GM19372 (cell line): ENCODE data around the gene FAM180A.

Experiments
- ATAC-seq: cut with Tn5 transposase; IDR thresholded peaks from one replicate; pipeline ENCODE4 v1.9.1; 2021; ENCODE audit warnings: mild to moderate bottlenecking, low read depth, moderate library complexity; ENCODE audit not compliant: unreplicated experiment

FAM180A gene

DNA sequence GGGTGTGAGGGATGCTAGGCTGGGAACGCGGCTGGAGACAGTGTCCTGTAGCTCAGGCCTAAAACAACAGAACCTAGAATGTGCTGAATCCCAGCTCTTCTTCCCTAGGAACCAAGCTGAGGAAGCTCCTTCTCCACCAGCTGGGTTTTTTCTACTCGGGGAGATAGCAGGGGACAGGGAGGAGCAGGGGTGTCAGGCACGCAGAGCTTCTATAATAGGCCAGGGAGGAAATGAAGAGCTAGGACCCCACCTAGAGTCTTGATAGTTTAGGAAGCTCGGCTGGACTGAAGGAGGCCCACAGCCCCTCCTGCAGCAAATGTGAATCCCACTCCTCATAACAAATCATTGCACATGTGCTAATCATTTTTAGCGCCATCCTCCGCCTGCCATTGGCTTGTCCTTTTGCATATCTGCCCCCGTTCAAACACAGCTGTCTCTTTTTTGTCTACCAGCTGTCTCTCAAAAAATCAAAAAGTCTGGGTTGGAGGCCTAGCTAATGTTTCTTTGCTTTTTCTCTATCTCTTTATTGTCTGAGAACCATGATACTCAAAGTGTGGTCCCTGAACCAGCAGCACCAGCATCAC lies 24.1 kb upstream of the FAM180A start:
- no peak for ATAC-seq

DNA sequence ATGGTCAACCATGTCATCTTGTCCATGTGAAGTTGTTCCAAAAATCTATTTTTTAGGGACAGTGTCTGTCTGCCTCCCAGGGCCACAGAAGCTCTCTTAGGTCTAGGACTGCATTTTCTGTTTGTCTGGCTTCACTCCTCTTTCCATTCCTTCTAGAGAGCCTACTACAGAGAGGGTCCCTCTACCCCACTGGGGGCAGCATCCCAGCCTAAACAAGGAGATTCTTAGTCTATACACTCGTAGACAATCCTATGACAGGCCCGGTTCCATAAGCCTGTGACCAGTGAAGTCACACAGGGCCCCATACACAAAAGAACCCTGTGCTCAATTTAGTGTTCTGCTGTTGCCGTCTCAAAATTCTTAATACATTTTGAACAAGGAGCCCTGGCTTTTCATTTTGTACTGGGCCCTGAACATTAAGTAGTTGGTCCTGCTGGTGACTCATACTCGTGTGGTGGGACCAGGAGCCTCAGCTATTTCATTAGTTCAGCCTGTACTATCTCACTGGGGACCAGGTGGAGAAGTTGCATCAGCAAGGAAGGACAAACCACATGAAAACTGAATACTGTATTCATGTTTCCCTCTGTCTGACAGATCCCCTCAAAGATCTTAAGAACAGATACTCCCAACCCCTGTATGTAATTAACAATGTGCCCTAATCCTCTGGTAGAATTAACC lies 23.5 kb upstream of the FAM180A start:
- no peak for ATAC-seq

DNA sequence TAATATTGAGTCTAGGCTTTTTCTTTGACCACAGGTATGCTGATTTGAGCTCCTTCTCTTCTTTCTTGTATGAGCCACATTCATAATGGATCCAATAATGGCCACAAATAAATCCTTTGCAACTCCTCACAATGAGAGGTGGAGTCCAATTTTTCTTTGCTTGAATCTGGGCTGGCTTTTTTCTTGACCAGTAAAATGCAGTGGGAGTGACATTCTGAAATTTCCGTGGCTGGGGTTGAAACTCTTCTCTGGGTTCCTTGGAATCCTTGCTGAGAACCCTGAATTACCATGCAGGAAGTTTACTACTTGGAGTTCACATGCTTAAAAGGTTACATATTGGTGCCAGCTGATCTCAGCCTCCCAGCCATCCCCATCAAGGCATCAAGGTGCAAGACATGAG lies 22.4 kb upstream of the FAM180A start:
- no peak for ATAC-seq

DNA sequence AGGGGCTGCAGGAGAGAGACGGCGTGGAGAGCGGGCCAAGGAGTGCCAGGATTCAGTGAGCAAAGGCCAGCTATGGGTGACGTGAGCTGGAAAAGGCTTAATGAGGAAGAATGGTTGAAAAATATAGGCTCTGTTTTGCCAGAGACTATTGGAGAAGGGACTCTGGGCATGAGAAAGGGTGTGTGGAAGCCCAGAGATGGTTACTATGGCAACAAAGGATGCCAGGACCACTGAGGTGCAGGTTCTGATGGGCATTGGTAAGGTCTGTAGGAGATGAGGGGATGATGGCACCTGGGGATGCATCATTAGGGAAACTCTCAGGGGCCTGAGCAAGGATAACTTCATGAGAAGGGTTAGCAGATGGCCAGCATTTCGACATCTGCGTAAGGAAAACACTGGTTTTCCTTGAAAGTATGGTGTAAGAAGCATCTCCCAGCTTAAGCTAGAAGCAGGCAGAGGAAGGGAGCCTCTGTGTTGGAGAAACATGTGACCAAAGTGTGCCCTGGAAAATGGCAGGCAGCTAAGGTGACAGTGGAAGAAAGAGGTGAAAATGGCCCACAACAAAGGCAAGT lies 21.6 kb upstream of the FAM180A start:
- no peak for ATAC-seq

DNA sequence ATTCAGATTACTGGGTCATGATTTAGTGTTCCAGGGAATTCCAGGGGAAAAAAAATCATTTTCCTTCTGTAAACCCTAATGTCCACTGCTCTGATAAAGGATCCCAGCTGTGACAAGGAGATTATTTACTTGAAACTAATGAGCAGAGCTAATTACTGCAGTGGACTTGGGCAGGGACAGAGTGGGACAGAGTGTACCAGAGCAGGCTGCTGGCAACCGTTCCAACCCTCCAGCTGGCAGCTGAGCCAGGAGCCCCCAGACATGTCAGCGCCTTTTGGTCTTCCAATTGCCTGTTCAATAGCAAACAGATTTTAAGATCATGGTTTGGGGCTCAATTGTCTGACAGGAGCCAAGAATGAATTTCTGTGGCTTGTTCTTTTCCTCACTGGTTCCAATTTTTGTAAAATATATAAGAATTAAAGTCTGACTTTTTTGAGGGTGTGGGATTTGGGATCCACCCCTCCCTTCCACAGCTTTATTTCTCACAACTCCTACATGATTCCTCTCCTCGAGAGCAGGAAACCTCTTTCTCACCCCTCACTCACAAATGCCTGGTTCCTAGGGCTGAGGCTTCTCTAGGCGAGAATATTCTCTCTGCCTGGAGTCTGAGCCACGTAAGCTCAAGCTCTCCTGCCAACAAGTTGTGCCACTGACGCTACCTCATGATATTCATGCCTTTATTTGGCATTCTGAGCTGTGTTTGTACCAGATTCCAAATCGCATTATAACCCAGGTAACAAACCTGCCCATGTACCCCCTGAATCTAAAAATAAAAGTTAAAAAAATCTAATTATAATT lies 20.6 kb upstream of the FAM180A start:
- no peak for ATAC-seq

DNA sequence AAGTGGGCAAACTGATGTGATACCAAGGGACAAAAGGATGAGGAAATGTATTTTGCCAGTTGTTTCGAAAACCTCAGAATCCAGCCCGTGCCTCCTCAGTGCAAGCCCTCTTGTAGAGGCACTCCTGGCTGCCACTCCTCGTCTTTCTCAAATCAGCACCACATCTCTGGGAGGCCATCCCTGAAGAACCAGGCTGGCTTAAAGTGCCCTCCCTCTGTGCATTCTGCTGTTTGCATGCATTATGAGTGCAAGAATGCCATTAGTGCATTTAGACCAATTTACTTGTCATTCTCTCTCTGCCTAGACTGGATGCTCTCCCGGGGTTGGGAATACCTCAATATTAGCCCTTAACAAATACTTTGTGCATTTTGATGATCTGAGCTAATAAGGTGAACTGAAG lies 19.9 kb upstream of the FAM180A start:
- no peak for ATAC-seq

DNA sequence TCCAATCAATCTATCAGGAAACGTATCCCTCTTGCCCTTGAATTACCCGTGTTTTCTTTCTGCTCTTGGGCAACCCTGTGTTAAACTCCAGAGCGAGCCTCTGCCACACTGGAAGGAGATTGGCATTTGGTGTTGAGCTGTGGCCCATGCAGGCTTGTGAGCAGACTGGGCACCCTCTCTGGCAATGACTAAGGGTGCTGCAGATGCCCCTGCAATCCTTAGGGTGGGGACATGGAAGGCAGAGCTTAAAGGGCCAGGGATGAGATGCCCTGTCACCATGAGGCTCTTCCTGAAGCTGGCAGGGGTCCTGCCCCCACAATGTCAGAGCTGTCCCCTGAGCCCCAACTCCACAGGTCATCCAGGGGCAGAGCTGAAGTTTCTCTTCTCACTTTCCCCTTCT lies 19.5 kb upstream of the FAM180A start:
- no peak for ATAC-seq

DNA sequence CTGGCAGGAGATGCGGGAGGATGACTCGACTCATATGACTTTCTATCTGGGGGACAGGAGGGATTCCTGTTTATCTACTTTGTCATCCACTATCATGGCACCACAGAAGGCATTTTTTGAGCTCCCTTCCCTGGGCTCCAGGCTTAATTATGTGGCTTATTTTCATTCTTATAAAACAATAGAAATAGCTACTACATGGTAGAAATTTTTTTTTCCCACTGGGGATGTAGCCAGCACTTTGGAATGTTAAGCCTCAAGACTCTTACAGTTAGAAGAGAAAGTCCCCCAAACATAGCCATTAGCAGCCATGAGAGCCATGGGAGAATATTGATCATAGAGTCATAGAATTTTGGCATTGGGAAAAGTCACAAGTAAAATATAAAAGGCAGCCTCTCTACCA lies 14.6 kb upstream of the FAM180A start:
- ATAC-seq = no peak

DNA sequence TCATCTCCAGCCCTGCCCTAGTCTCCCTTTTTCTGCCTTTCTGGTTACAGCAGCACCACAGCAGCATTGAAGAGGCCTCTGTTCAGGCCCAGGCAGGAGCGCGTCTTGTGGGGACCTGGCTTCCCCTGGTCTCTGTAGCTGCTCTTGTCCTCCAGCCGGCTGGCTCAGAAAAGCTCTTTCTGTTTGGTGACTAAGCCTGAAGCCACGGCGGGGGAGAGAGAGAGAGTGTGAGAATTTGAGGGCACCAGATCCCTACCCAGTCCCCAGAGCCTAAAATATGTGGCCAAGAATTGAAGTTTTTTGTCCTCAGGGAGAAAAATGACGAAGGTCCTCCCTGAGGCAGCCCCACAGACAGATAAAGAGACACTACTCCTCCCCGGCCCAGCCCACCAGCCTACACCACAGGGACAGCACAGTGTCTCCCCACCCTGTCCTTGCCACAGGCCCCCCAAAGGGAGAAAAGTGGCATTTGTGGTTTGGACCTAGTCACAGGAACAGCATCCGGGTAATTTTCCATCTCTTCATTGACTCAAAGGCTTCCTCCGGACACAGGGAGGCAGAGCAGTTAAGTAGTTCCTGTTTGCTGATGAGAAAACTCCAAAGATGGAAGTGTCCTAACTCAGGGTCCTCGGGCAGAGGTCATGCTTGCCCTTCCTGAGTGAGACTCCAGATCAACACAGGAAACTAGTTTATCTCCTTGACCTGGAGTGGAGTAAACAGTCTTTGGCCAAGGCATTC lies 13.3 kb upstream of the FAM180A start:
- ATAC-seq = no peak

DNA sequence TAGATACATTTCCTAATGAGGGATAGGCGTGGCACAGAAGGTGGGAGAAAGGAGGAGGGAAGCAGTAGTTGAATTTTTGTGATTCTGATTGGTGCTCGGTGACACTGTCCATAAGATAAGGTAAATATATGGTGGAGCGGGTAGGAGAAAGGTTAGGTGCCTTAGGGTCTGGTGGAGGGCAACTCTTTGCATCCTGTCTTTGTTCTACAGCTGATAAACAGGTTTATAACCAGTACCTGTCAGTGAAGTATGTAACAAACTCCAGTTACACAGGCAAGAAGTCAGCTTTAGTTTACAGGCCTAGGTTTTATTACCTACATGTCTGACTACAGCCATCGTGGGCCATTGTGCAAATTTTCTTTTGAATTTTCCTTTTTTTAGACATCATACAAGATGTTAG lies 10.9 kb upstream of the FAM180A start:
- no peak for ATAC-seq

DNA sequence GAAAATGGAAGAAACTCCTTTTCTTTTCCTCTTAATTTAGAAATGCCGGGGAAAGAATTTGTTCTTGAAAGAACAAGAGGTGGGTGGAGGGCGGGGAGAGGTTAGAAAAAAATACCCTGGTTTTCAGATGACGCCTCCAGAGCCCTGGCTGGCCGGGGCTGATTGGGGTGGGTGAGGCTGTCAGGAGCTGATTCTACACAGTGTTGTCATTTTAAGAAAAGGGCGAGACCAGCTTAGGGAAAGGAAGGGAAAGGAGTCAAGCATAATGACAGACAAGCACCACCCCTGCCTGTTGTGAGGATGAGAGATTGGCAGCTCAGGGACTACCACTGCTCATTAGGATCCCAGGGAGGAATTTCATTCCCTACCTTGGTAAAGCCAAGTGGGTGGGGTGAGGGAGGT lies 9.9 kb upstream of the FAM180A start:
- ATAC-seq = no peak

DNA sequence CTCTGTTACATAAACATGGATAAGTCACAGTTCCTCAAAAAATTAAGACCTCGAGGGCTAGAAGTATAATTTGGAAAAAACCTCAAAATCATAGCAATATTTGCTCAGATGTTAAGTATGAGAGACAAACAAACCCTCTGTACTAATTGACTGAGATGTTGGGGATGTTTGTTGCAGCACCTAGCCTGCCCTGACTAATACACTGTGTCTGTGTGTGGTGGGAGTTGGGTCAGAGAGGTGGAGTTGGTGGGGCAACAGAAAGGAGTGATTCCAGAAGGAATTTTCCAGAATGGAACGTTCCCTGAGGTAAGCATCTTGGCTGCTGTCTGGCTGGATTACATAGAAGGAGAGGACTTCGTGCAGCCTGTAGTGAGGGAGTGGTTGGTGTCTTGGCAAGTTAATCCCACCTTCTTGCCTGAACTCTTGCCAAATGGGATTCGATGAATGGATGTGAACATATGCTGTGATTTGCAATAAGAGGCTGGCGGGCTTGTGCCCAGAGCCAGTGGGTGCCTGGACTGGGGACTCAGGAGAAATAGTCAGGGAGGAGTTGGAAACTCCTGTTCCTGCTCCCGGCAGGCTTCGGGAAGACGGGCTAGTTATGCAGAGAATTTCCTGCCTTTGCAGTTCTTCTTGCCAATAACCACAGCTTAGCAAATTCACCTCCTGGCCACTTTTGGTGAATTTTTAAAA lies 9.3 kb upstream of the FAM180A start:
- no peak for ATAC-seq

DNA sequence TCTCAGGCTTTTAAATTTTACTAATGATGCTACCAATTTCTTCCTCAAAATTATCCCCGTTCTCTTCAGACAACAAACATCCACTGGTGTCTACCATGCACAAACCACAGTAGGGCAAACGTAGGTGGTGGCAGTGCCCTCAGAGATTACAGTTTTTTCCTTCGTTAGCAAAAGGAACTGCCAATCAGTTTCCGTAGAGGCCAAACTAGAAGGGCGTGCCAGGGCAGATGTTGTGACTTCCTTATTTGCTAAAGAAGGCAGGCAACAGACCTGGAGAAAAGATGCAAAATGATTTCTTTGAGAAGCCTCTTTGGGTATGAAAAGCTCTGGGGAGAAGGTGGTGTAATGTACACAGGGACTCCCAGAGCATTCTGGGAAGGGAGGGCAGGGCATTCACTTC lies 7.6 kb upstream of the FAM180A start:
- no peak for ATAC-seq

DNA sequence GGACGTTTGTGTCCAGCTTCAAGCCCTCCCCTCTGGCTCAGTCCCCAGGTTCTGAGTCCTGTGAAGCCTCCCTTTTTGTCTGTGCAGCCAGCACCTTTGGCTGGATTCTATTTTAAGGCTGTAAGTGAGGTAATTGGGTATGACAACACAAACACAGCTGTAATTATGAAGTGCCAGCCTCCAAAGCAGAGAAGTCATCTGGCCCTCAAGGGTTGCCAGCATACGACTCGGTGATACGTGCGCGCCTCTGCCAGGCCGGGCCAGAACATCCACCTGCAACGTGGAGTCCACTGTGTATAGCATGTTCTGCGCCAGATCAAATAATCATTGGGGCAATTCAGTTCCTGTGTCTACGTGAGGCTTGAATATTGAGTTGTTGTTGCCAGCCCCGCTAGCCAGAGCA lies 6.7 kb upstream of the FAM180A start:
- no peak for ATAC-seq

DNA sequence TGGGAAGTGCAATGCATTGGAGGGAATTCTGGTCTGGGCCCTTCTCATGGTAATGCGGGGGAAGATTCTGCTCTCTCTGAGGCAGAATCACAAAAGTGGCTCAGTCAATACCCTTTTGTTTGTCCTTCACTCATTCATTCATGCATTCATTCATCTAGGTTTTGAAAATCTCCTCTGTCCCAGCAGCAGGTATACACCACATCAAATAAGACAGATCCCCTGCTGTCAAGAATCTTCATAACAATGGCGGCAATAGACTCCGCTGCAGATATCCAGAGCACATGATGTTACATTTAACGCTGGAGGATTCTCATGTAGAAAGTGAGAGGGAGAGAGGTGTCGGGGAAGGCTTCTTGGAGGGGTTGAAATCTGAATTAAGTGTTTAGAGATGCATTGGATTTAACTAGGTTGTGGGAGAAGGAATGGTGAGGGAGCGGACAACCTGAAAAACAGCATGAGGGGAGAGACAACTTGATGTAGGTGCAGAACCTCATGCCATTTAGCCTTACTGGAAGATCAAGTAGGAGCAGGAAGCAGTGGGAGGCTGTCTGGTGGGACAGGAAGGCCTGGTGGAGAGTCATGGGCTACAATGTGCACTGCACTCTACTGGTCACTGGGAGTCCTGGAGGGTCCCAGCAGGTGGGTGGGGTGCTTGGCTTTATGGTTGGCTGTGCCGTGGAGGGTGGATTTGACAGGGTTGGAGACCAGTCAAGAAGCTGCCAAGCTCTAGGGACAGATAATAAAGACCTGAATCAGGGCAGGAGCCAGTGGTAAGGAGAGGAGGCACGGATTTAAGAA lies 5.2 kb upstream of the FAM180A start:
- ATAC-seq = no peak

DNA sequence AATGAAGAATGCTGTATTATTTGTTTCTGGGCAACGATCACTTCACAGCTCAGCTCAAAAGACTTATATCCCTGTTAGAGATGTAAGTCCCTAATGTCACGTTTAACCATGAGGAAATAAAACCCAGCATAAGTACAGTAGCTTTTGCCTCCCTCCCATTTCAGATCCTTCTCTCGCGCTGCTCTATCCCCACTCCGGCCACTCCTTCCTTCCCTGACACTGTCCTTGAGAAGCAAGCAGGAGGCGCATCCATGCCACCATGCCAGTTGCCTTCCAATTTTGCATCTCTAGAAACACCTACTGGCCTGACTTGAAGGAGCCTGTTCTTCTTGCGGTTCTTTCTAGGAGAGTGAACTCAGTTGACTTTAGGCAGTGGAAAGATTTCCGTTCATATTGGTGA lies 1.2 kb downstream of the FAM180A start:
- no peak for ATAC-seq

DNA sequence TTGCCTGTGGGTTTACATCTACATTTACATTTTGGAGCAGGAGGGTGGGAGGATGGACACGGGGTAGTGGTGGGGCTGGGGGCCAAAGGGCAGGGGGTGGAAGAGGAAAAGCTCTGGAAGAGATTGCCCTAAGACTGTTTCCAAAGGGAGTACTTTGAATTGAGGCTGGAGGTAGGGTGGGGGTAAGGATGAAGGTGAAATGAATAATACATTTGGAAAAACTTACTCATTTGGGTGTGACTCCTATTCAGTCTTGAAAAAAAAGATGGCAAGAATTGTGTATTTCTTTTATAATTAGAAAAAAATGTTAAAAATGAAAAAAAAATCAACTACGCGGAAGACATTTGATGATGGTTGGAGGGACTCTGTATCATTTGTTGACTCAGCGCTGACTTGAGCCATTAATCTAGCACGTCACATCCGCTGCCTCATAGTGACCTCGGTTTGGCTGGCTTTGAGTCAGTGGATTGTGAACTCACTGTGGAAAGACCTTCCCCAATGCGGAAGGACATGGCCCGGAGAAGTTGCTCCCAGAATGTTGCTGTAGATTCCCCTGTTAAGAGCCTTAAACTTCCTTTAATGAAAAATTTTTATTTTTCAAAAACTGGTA lies 2.8 kb downstream of the FAM180A start:
- ATAC-seq = no peak

DNA sequence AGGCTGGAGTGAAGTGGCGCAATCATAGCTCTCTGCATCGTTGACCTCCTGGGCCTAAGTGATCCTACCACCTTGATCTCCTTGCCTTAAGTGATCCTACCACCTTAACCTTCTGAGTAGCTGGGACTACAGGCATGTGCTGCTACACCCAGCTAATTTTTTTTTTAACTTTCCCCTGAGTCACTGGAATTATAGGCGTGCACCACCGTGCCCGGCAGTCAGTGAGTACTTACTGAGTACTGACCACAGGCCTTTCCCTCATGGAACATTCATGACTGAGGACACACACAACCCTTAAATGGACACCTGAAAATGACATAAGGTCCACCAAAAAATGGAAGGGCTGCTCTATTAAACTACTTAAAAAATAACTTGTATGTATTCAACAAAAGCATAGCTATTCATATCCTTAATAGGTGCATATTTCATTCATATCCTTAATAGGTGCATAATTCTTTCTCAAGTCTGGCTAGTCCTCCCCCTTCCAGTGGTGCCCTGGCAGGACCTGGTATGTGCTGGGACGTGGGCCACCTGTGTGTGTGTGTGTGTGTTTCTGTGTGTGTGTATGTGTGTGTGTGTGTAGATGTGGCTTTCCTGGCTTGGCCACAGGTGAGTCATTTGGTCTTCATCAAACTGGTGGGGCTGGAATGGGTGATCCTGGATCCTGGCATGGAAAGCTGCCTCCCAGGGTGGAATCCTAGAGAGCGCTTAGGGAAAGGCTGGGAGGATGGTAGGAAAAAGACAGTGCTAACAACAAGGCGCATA lies 3.5 kb downstream of the FAM180A start:
- no peak for ATAC-seq
